GM19240 (cell line): Measurements from ENCODE around the gene ICAM1.

ENCODE experiments used
- DNase-seq: peaks from one replicate; pipeline ENCODE4 v3.0.0; 2011; ENCODE audit warnings: low spot score; ENCODE audit not compliant: insufficient read length

Gene ICAM1

GRCh38 chr19:10321417-10321797 lies 50.5 kb downstream of the ICAM1 start:
- DNase-seq = no peak

DNA sequence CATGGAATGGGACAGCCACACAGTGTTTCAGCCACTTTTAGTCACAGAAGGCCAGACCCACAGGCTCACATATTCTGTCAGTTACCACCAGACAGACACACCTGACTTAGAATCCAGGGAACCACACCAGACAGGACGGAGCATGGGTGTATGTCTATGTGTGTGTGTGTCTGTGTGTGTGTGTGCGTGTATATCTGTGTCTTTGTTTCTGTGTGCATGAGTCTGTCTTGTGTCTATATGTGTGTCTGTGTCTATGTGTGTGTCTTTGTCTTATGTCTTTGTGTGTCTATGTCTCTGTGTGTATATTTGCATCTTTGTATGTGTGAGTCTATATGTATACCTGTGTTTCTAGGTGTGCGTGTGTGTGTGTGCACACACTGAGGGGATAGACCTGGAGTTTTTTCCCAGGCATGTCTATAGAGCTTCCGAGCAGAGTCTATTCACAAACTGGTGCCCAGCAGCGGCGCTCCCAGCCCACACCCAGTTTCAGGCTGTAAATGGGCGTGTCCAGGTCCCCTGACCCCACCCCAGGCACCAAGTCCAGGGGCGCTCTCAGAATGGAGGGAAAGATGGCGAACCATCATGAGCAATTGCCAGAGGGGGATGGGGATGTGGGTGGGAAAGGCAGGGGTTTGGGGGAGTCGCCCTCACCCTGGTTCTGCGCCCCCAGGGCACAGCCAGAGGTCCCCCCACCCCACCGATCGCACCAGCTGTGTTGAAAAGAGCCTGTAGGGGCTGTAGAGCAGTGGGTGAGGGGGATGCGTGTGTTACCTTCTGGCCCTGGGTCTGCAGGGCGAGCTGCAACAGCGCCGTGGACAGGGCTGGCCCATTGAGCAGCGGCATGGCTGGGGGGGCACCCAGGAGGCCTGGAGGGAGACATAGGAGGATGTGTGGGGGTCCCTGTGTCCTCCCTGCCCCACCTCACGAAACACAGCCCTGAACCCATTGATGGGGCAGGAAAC lies 51.2 kb downstream of the ICAM1 start:
- DNase-seq = no peak

GRCh38 chr19:10325732-10326131 lies 54.8 kb downstream of the ICAM1 start:
- DNase-seq = no peak

- no peak for DNase-seq
Measured at GRCh38 chr19:10327793-10328192, 56.9 kb downstream of the ICAM1 start.

DNA sequence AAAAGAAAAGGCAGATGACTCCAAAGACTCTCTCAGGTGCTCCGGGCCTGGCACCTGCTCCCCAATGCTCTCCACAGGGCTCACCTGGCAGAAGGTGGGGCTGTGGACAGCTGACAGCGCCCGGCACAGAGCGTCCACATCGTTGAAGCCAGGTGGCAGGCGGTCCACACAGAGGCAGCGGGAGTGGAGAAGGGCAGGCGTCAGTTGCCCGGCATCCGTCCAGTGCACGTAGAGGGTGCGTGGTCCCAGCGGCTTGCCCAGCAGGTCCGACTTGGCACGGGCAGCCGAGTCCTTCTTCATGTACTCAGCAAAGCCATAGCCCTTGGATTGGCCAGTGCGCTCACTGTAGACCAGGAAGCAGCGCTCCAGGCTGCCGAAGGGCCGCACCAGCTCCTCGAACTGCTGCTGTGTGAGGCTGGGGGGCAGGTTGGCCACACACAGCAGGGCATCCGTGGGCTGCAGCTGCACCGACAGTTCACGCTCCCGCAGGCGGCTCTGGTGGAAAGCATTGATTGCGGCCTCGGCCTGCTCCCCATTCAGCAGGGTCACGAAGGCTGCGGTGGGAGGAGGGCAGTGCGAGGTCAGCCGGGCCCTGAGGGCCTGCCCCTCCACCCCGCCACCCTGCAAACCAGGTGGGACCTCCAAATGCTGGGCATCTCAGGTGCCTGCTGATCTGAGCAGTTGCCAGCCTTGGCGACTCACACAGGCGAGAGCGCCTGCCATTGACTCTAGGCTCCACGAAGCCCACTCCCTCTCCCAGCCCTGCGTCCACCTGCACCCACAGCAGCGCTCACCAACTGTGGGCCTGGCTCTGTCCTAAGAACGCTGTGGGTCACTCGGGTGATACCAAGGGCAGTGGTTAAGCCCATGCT lies 57.9 kb downstream of the ICAM1 start:
- DNase-seq = no peak

GRCh38 chr19:10329555-10329954 lies 58.6 kb downstream of the ICAM1 start:
- no peak for DNase-seq

- no peak for DNase-seq
Measured at GRCh38 chr19:10332158-10332964, 61.4 kb downstream of the ICAM1 start.

- DNase-seq = peak; percentile 98
Measured at GRCh38 chr19:10332965-10333757, 62.2 kb downstream of the ICAM1 start, which contains the start of gene RAVER1. Gene RAVER1 (minus strand): TSS chr19:10333529. CDS start chr19:10333507, 22 bp downstream.

DNA sequence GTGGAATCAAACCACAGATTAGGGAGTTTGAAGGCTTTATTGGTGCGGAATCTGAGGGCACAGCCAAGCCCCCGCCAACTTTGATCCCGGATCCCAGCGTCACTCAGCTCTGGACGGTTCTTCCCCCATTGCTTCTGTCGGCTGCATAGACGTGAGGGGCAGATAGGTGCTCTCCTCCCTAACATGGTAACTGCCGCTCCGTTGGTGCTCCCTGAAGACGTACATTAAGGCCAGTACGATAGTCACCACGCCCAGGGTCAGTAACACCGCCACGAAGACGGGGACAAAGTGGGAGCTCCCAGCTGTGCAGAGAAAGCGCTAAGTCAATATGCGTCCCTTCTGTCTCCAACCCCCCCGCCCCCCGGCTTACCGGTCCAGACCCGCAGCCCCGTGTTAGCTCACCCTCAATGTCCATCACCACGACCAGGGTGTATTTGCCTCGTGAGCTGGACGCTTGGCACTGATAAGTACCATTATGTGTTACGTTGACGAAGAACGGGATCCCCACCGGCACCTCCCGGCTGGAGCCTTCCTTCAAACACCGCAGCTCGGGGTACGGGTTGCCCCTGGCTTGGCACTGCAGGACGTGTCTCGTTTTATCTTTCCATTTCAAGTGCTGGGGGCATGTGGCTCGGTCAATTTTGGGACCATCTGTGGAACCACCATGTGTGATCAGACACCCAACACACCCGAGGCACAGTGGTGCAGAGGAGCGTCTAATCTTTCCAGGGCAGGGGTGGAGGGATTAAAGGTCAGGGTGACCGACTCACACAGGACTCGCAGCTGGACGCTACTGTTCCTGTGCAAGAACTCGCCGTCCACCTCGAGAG lies 63.1 kb downstream of the ICAM1 start:
- no peak for DNase-seq

GRCh38 chr19:10334588-10335351 lies 63.9 kb downstream of the ICAM1 start:
- DNase-seq = no peak

- DNase-seq = no peak
Measured at GRCh38 chr19:10335352-10335985, 64.5 kb downstream of the ICAM1 start.
